T-helper 1 cell treated with Interleukin-12 subunit alpha and Interleukin-12 subunit beta and Interleukin-4 antibody, amounts not matched to agents 30 μg/mL and 1 μg/mL, for 36 hours (primary cell): ENCODE data around the gene UBAC2.

Experiments used
- H3K27ac Mint-ChIP-seq: one replicate; pipeline ENCODE4 v1.8.0; 2021; ENCODE audit warnings: mild to moderate bottlenecking, mixed read lengths
- H3K27me3 Mint-ChIP-seq: one replicate; pipeline ENCODE4 v1.8.0; 2021; ENCODE audit warnings: low read depth, mixed read lengths
- H3K36me3 Mint-ChIP-seq: one replicate; pipeline ENCODE4 v1.8.0; 2021; ENCODE audit warnings: low read depth, mixed read lengths
- H3K4me1 Mint-ChIP-seq: one replicate; pipeline ENCODE4 v1.8.0; 2021; ENCODE audit warnings: low read depth, mixed read lengths
- H3K4me3 Mint-ChIP-seq: one replicate; pipeline ENCODE4 v1.8.0; 2021; ENCODE audit warnings: mild to moderate bottlenecking, moderate library complexity, mixed read lengths
- H3K9me3 Mint-ChIP-seq: one replicate; pipeline ENCODE4 v1.8.0; 2021; ENCODE audit warnings: mixed read lengths

The UBAC2 gene

DNA sequence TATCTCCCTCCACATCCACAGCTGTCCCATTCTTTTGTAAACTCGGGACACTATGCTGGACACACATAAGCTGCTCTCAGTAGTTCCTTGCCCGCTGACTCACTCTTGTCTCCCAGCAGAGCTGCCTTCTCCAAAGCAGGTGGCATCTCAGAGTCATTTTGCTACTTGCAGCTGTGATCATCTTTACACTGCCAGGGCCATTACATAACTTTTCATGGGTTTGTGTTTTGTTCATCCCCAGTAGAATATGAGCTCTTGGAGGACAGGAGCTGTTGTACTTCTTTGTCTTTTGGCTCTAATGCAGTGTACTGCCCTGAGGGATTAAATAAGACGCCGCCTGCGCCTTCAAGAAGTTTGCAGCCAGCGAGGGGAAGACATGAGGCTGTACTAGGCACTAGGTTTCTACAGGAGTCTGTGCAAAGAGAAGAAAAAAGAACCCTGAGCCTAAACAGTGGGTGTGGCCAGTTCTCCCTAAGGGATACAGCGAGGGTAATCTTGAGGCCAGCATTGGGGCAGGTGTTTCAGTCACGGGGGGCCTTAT lies 147.3 kb downstream of the UBAC2 start:
- H3K4me1 Mint-ChIP-seq: peaks cover 29% of the 10 kb centered on the region

DNA sequence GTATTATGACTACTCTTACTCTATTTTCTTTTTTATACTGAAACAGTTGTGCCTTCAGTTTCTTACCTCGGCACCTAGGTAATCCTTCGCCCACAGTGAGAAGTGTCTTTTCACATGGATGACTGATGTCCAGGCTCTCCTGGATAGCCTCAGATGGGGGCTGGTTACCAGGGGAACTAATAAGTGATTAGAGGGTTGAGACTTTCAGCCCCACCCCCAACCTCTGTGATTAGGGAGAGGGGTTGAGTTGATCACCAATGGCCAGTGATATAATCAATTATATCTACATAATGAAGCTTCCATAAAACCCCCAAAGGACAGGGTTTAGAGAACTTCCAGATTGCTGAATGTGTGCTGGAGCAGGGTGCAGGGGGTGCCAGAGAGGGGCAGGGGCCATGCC lies 149.5 kb downstream of the UBAC2 start:
- H3K4me3 Mint-ChIP-seq: no peak overlapping the region
- H3K27me3 Mint-ChIP-seq: peaks cover 3% of the 10 kb centered on the region
- peaks cover 53% of the 10 kb centered on the region for H3K36me3 Mint-ChIP-seq
- H3K9me3 Mint-ChIP-seq: no peaks in the 10 kb centered on the region
- H3K27ac Mint-ChIP-seq: no peak overlapping the region
- peaks cover 48% of the 10 kb centered on the region for H3K4me1 Mint-ChIP-seq

More for the DNA sequence above, 147.3 kb downstream of the UBAC2 start:
- Mint-ChIP-seq H3K4me3 (no peak overlapping the region), H3K9me3 (no peaks in the 10 kb centered on the region), H3K36me3 (peaks cover 55% of the 10 kb centered on the region), H3K27me3 (peaks cover 3% of the 10 kb centered on the region), H3K27ac (no peak overlapping the region)

DNA sequence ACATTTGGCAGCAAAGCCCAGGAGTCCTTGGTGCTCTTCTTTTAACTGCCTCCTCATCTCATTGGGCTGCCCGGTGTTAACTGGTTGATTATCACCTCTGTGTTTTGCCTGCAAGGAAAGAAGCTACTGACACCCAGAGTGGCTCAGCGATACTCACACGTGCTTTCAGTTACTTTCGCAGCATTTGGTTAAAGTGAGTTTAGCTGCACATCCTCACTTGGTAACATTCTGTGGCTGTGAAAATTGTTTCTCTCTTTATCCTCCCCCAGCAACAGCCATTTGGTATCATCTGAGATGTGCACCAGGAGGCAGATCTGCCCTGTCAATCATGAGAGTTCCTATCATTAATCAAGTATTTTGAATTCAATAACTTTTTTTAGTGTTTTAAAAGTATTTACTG lies 151.1 kb downstream of the UBAC2 start:
- no peaks in the 10 kb centered on the region for H3K9me3 Mint-ChIP-seq
- H3K4me1 Mint-ChIP-seq: peaks cover 62% of the 10 kb centered on the region
- peak overlapping the region; percentile 13 for H3K27ac Mint-ChIP-seq
- peaks cover 3% of the 10 kb centered on the region for H3K27me3 Mint-ChIP-seq
- peaks cover 51% of the 10 kb centered on the region for H3K36me3 Mint-ChIP-seq
- no peak overlapping the region for H3K4me3 Mint-ChIP-seq

DNA sequence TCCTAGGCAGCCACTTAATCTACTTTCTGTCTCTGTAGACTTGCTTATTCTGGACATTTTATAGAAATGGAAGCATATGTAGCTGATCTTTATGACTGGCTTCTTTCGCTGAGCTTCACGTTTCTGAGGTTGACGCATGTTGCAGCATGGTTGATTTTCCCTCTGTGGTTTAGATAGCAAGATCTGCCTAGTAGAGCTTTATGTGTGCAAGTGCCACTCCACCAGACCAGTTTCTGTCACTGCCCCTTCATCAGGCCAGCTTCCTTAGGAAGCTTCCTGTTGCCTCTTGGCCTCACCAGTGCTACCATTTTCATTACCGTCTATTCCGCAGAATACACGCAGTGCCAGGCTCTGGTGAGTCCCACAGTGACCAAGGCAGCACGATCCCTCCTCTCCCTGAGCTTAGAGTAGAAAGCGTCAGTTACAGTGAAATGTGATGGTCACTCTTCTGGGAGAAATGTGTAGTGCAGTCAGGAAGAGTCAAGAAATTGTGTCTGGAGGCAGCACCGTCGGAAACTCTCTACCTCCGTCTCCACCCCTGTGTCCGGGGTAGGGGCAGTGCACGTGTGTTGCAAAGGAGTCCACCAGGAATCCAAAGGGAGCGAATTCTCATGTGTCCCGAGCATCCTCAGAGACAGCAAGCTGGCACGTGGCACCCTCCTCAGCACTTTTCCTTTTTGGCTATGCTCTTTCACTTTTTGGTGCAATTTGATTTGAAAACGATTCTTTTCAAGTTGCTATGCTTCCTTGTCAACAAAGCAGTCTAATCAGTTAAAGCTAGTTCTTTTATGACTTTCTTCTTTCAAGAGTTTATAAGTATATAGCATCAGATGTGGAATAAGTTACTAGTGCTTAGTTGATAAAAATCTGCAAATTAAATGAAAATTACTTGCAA lies 151.9 kb downstream of the UBAC2 start:
- H3K27me3 Mint-ChIP-seq: peaks cover 3% of the 10 kb centered on the region
- H3K9me3 Mint-ChIP-seq: no peaks in the 10 kb centered on the region
- peak overlapping the region; percentile 49 for H3K27ac Mint-ChIP-seq
- H3K36me3 Mint-ChIP-seq: peaks cover 49% of the 10 kb centered on the region
- peaks cover 70% of the 10 kb centered on the region for H3K4me1 Mint-ChIP-seq
- no peak overlapping the region for H3K4me3 Mint-ChIP-seq

- H3K36me3 Mint-ChIP-seq: peaks cover 48% of the 10 kb centered on the region
- no peaks in the 10 kb centered on the region for H3K9me3 Mint-ChIP-seq
- peaks cover 3% of the 10 kb centered on the region for H3K27me3 Mint-ChIP-seq
- H3K4me1 Mint-ChIP-seq: peaks cover 72% of the 10 kb centered on the region
- no peak overlapping the region for H3K4me3 Mint-ChIP-seq
- H3K27ac Mint-ChIP-seq: no peak overlapping the region
These were observed 152.6 kb downstream of the UBAC2 start for GRCh38 chr13:99353246-99353600.

DNA sequence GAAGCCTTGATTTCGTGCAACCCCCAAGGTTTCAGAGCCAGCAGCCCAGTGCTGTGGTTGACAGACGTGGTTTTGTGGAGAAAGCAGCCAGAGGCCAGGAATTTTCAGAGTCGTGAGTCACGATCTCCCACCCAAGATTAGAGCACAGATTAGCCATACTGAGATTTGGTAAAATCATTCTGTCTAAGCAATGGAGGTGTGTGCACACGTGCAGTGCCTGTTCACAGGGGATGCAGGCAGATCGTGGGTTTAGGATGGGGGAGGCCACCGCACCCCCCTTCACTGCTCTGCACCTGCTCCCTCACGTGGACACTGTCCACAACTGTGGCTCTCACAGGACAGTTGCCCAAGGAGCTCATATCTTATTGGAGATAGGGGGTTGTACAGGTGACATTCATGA lies 153.2 kb downstream of the UBAC2 start:
- Mint-ChIP-seq H3K36me3 (peaks cover 49% of the 10 kb centered on the region), H3K9me3 (no peaks in the 10 kb centered on the region), H3K27ac (peak overlapping the region; percentile 97), H3K27me3 (peaks cover 3% of the 10 kb centered on the region), H3K4me3 (no peak overlapping the region), H3K4me1 (peaks cover 74% of the 10 kb centered on the region)

- H3K36me3 Mint-ChIP-seq: peaks cover 50% of the 10 kb centered on the region
- peaks cover 80% of the 10 kb centered on the region for H3K4me1 Mint-ChIP-seq
- peak overlapping the region; percentile 45 for H3K4me3 Mint-ChIP-seq
- no peaks in the 10 kb centered on the region for H3K9me3 Mint-ChIP-seq
- peaks cover 3% of the 10 kb centered on the region for H3K27me3 Mint-ChIP-seq
- peak overlapping the region; percentile 97 for H3K27ac Mint-ChIP-seq
These were observed 153.8 kb downstream of the UBAC2 start for GRCh38 chr13:99354371-99354951.

DNA sequence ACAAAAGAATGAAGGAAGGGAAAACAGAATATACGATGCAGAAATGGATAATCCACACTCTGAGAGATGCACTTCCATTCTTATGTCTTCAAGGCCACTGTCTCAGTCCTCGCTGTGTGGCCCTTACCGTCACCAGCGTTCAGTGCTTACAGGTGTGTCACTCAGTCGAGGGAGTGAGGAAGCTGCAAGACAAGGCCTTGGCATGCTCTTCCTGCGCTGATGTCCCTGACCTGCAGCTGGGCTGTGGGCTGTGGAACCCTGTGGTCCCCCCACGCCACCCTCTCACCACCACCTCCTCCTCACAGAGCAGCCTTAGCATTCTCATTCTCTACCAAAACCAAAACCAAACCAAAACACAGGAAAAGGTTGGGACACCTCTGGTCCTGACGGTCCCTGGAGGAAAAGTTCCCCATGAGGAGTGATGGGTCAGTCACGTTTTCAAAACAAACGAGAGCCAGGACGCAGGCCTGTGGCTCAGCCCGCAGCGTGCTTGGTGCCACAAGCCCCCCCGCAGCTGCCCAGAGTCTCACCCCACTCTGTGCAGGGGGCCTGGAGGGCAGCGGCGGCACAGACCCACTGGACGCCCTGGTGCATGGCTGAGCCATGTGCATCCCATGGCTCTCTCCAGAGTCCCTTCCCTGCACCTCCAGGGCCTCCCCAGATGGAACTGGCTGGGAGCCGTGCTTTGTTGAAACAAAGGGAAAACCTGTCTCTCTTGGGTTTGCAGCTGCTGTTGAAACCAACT lies 154.8 kb downstream of the UBAC2 start:
- Mint-ChIP-seq H3K27me3 (peaks cover 3% of the 10 kb centered on the region), H3K27ac (peak overlapping the region; percentile 97), H3K36me3 (peaks cover 53% of the 10 kb centered on the region), H3K4me1 (peaks cover 87% of the 10 kb centered on the region), H3K4me3 (peak overlapping the region; percentile 63), H3K9me3 (no peaks in the 10 kb centered on the region)

- Mint-ChIP-seq H3K4me3 (peak overlapping the region; percentile 63), H3K27me3 (peaks cover 3% of the 10 kb centered on the region), H3K9me3 (no peaks in the 10 kb centered on the region), H3K36me3 (peaks cover 54% of the 10 kb centered on the region), H3K4me1 (peaks cover 87% of the 10 kb centered on the region), H3K27ac (peak overlapping the region; percentile 97)
These were observed 155.3 kb downstream of the UBAC2 start for GRCh38 chr13:99356012-99356261.

GRCh38 chr13:99356262-99357091 lies 155.8 kb downstream of the UBAC2 start:
- peak overlapping the region; percentile 63 for H3K4me3 Mint-ChIP-seq
- H3K27me3 Mint-ChIP-seq: peaks cover 3% of the 10 kb centered on the region
- peak overlapping the region; percentile 97 for H3K27ac Mint-ChIP-seq
- H3K9me3 Mint-ChIP-seq: no peaks in the 10 kb centered on the region
- peaks cover 52% of the 10 kb centered on the region for H3K36me3 Mint-ChIP-seq
- H3K4me1 Mint-ChIP-seq: peaks cover 87% of the 10 kb centered on the region

- Mint-ChIP-seq H3K27ac (peak overlapping the region; percentile 97), H3K4me1 (peaks cover 83% of the 10 kb centered on the region), H3K36me3 (peaks cover 49% of the 10 kb centered on the region), H3K27me3 (peaks cover 3% of the 10 kb centered on the region), H3K9me3 (no peaks in the 10 kb centered on the region), H3K4me3 (peak overlapping the region; percentile 53)
These were observed 156.5 kb downstream of the UBAC2 start for GRCh38 chr13:99357131-99357596.

- H3K9me3 Mint-ChIP-seq: no peaks in the 10 kb centered on the region
These were observed 157.3 kb downstream of the UBAC2 start for GRCh38 chr13:99357941-99358340.

GRCh38 chr13:99359528-99359927 lies 158.9 kb downstream of the UBAC2 start:
- H3K27me3 Mint-ChIP-seq: no peaks in the 10 kb centered on the region
- no peaks in the 10 kb centered on the region for H3K9me3 Mint-ChIP-seq
- peaks cover 69% of the 10 kb centered on the region for H3K4me1 Mint-ChIP-seq
- H3K27ac Mint-ChIP-seq: peak overlapping the region; percentile 45
- no peak overlapping the region for H3K4me3 Mint-ChIP-seq
- H3K36me3 Mint-ChIP-seq: peaks cover 46% of the 10 kb centered on the region

More at GRCh38 chr13:99357941-99358340, 157.3 kb downstream of the UBAC2 start:
- Mint-ChIP-seq H3K4me1 (peaks cover 79% of the 10 kb centered on the region), H3K4me3 (no peak overlapping the region), H3K27me3 (no peaks in the 10 kb centered on the region), H3K36me3 (peaks cover 50% of the 10 kb centered on the region), H3K27ac (peak overlapping the region; percentile 97)

- H3K36me3 Mint-ChIP-seq: peaks cover 43% of the 10 kb centered on the region
- H3K27ac Mint-ChIP-seq: peak overlapping the region; percentile 18
These were observed 160.0 kb downstream of the UBAC2 start for GRCh38 chr13:99360696-99361095.

More at GRCh38 chr13:99360696-99361095, 160.0 kb downstream of the UBAC2 start:
- peaks cover 60% of the 10 kb centered on the region for H3K4me1 Mint-ChIP-seq
- peak overlapping the region; percentile 2 for H3K4me3 Mint-ChIP-seq
- no peaks in the 10 kb centered on the region for H3K9me3 Mint-ChIP-seq
- H3K27me3 Mint-ChIP-seq: no peaks in the 10 kb centered on the region
